Measurements from ENCODE around the gene PSMD9. TPM values are rescaled to one million over a fixed set of nuclear protein-coding genes. Genes with fewer than 3 reads are reported as not detected.
A peak's percentile ranks its signal among the peaks of the same experiment; 100 is the strongest.

Gene PSMD9
- total RNA-seq, 1 donor from 2014 or later: 40.1 TPM

DNA sequence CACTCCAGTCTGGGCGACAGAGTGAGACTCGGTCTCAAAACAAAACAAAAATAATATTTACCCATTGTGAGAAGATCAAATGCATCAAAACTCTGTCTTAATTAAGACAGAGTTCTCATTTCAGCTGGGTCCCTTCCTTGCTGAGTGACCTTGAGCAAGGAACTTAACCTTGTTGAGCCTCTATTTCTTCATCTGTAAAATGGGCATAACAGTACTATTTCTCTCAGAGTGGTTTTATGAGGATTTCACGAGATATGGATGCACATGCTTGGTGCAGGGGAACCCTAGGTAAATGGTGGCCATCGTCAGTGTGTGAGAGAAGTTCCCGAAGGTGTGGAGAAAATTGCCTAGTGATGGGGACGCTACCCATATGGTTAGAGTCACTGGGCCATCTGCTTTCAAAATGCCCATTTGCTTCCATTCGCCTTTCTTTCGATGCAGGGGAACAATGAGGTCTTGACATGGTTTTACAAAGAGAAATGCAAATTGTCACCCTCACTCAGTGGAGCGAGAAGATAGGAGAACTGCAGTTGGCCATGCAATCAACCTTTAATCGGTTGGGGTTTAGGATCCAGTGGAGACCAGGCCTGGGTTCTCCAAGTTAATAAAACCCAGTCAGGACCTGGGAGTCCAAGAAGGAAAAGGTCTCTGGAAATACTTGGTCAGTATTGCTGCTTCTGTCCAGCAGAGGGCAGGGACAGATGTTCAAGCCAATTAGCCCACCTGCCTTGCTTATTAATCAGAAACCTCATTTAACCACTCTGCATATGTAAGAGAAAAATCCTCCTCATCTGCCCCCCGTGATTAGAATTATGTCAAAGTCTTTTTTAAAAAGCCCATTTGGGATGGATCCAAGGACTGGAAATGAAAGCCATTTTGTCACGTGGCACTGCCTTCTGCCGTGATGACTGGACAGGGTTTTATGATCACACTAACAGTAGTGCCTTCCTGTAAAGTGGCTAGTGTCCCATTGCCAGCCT lies 67.0 kb downstream of the PSMD9 start:
- DNase-seq (ENCODE audit: low read depth in 2 of 2): peak; percentile 55 to 61

DNA sequence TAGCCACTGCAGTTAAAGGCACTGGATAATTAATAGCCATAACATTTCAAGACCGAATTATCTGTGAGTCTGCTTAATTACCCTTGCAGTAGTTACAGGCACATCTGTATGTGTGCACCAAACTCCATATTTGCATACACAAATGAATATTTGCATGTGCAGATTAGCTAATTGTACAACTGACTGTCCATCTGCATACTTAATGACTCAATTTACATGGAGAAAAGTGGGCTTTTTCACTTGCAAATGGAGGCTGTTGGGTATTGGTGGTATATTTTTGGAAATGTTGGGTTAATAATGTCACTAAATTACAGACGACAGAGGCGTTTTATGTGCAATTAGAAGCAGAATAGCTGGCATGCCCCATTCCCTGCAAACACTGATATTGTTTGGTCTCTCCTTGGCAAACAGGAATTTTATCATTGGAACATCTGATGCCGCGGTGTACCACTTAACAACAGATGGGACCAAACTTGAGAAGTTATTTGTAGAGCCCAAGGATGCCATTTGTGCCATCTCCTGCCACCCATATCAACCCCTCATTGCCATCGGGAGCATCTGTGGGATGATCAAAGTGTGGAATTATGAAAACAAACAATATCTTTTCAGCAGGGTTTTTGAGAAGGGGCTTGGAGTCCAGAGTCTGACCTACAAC lies 69.4 kb downstream of the PSMD9 start:
- DNase-seq (ENCODE audit: low read depth in 2 of 2): no peak

DNA sequence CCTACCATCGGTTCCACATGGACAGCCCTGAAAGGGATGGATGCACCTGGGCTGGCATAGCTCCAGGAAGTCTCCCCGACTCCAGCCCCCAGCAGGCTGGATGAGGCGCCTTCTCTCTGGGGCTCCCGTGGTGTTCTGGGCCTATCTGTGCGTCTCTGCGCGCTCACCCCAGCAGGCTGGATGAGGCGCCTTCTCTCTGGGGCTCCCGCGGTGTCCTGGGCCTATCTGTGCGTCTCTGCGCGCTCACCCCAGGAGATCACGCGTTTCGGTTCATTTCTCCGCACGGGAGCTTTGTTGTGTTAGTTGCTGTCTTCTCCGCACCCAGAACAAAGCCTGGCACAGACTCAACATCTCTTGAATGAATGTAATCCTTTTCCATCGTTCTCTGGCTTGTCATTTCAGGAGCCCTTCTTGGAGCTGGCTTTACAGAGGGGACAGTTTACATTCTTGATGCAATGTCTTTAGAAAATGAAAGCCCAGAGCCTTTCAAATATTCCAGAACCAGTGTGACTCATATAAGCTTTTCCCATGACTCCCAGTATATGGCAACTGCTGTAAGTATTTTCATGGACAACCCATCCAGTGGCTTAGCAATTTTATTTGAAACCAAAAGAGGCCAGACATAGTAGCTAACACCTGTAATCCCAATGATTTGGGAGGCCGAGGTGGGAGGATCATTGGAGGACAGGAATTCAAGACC lies 70.1 kb downstream of the PSMD9 start:
- peak in 1 of 2 donors; percentile 24 for DNase-seq (ENCODE audit: low read depth in 2 of 2)

DNA sequence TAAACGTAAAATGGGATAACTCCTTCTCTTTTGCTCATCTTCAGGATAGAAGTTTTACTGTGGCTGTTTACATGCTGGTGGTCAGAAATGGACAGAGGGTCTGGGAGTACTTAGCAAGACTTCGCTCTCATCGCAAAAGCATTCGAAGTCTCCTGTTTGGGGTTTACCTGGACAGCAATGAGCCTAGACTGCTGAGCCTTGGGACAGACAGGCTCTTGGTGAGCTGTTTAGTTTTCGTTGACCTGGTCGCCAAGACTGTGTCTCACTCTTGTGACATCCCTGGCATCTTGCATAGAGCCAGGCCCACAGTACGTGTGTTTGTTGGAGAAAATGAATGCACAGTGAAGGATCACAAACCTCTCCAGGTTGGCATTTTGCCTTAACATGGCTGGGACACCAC lies 72.0 kb downstream of the PSMD9 start:
- DNase-seq (ENCODE audit: low read depth in 2 of 2): no peak

DNA sequence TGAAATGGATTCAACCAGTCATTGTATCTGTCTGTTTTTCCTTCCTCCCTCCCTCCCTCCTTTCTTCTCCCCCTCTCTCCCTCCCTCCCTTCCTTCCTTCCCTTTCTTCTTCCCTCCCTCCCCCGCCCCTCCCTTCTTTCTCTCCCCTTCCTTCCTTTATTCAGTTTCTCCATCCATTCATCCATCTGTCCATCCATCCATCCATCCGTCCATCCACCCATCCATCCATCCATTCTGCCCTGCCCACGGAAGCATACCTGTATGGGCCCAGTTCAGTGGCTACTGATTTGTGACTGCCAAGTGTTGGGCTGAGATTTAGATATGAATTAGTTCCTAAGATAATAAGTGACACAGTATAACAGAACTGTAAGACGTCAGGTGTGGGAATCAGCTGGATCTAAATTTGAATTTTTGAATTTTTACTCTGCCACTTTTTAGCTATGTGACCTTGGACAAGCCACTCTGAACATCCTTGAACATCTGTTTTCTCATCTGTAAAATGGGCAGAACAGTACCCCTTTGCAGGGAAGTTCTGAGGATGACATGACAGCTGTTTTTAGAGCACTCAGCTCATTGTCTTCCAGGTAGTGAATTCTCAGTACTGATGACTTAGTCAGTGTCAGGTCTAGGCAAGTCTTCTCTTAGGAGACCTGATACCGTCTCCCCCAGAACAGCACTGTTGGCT lies 72.7 kb downstream of the PSMD9 start:
- DNase-seq (ENCODE audit: low read depth in 2 of 2): no peak

DNA sequence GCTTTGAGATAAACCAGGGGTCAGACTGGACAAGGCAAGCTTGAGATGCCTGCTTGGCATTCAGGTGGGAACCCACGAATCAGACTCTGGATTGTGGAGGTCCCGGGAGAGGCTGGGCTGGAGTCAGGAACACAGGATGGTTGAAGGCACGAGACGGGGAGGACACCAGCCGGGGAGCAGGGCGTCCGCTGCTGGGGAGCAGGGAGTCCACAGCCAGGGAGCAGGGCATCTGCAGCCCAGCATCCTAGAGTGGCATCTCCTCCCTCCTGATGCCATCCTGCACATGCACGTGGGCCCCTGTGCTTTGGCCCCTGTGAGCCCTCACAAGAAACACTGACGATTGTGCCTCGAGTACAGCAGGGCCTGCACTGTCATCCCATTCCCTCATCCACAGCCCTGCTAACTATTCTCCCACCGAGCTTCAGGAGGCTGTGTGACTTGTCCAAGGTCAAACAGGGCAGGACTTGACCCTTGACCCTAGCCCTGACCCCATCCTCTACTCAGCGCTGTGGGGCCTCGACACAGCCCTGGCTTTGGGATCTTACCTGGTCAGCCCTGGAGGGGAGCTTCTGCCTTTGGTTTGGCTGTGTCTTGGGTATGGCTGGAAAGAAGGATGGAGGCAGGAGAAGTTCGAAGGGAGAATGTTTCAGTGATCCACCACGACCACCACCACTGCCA lies 74.9 kb downstream of the PSMD9 start:
- no peak for DNase-seq (ENCODE audit: low read depth in 2 of 2)

DNA sequence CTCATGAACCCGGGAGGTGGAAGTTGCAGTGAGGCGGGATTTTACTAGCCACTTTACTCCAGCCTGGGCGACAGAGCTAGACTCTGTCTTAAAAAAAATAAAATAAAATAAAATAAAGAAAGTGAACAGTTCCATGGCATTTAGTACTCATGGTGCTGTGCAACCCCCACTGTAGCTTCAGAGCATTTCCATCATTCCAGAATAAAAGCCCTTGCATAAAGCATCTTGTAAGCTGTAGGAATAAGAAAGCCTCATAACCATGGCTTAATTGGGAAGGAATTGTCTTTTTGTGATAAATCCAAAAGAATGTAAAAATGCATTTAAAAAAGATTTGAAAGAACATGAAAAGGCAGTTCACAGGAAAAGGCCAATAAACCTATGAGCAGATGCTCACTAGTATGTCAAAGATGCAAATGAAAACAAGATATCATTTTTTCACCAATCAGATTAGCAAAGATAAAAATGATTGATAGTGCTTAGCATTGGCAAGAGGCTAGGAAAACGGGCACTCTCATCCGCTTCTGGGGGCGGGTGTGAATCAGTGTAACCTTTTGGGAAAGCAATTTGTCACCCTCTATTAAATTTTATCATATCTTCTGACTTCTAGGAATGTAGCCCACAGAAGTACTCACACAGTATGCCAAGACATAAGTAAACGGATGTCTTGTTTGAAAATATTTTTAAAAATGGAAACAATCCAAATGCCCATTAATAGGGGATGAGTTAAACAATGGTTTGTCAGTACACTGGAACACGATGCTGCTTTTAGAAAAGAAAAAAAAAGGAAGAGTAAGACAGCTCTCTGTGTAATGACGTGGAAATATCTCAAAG lies 76.4 kb downstream of the PSMD9 start:
- peak; percentile 37 to 39 for DNase-seq (ENCODE audit: low read depth in 2 of 2)

DNA sequence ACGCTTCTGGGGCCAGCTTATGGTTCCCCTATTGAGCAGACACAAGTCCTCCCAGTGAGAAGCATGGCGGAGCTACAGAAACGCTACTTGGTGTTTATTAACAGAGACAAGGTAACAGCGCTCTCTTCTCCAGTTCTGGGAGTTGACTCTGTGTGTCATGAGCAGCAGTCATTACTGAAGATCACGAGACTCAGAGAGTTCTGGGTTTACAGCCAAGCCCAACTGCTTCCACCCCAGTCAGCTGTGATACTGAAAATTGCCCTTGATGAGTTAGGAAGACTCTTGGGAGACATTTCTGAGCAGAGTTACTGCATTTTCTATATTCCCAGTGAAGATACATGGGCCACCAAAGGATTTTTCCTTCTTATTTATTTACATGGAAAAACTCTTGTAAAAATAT lies 78.4 kb downstream of the PSMD9 start:
- no peak for DNase-seq (ENCODE audit: low read depth in 2 of 2)

Other genes starting within 250 kb of the PSMD9 start
- gene MORN3, start 219.1 kb upstream of the PSMD9 start, total RNA-seq: under 0.01 and 0.44 TPM in 2 replicates
- 2.8 and 5.0 TPM in 2 replicates for gene TMEM120B, start 176.0 kb upstream of the PSMD9 start, total RNA-seq
- 2.6 and 3.3 TPM in 2 replicates for gene RHOF, start 95.1 kb upstream of the PSMD9 start, total RNA-seq
- gene SETD1B, start 84.8 kb upstream of the PSMD9 start, total RNA-seq: 1.3 and 1.4 TPM in 2 replicates
- gene HPD, start 29.9 kb upstream of the PSMD9 start, total RNA-seq: not detected in 2 replicates
- 1.7 and 2.6 TPM in 2 replicates for gene CFAP251, start 29.8 kb downstream of the PSMD9 start, total RNA-seq
- gene BCL7A, start 133.1 kb downstream of the PSMD9 start, total RNA-seq: 5.4 and 6.3 TPM in 2 replicates
- 15.7 and 20.0 TPM in 2 replicates for gene MLXIP, start 190.0 kb downstream of the PSMD9 start, total RNA-seq